ENCODE results near the gene RARS1.

The RARS1 gene

DNA sequence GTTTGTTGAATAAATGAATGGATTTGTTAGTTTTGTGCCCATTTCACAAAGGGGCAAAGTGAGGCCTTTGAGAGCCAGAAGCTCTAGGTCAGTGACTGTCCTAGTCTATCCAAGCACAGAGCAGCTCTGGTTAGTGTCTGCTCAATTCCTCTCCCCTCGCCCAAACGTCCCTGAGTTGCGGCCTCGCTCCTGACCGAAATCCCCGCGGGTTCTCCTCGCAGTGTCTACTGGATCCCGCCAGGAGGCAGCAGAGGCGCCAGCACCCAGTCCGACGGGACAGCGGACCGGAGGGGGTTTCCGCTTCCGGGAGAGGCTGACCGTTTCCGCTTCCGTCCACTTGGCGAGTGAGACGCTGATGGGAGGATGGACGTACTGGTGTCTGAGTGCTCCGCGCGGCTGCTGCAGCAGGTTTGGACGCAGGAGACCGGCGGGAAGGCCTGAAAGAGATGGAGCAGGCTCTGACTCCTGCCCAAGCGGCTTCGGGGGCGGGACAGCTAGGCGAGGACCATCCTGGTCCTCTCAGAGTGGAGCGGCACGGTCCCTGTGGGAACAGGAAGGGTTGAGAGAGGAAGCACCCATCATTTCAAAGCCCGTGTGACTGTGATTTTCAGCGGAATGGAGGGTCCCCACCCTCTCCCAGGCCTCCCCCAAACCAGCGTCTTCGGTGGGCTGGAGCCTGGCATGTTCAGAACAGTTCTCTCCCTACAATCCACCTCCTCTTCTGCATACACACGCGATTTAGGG lies at the start of gene RARS1:
Gene RARS1, plus strand, starts transcription at position 336 of the 744 bp plus-strand sequence. Its CDS starts 28 bp downstream, at position 364.
- peak; percentile 76 to 82 for DNase-seq (ENCODE audit: low read depth in 1 of 2, low spot score in 1 of 2)

DNA sequence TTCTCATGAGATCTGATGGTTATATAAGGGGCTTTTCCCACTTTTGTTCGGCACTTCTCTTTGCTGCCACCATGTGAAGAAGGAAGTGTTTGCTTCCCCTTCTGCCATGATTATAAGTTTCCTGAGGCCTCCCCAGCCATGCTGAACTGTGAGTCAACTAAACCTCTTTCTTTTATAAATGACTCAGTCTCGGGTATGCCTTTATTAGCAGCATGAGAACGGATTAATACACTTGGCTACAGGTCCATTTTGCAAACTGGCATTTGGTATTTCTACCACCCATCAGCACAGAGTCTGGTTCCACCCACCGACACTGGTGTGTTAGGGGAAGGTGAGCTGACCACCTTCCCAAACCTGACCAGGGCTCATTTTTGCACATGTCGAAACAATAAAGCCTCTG lies 47.9 kb upstream of the RARS1 start:
- no peak for DNase-seq (ENCODE audit: low read depth in 1 of 2, low spot score in 1 of 2)

DNA sequence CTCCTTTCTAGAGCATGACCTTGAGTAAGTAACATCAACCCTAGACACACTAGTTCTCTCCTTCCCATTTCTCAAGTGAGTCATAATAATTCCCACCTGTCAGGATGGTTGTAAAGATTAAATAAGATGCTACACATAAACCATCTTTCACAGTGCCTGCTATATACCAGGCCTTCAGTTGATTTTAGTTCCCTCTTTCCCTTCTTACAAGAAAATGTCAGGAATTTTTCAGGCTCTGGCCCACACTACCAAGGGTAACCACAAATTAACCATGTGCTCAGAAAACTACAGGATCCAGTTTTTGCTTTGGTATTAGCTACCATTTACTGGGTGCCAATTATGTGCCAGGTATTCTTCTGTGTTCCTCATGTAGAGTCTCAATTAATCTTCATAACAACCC lies 42.7 kb upstream of the RARS1 start:
- no peak for DNase-seq (ENCODE audit: low read depth in 1 of 2, low spot score in 1 of 2)

DNA sequence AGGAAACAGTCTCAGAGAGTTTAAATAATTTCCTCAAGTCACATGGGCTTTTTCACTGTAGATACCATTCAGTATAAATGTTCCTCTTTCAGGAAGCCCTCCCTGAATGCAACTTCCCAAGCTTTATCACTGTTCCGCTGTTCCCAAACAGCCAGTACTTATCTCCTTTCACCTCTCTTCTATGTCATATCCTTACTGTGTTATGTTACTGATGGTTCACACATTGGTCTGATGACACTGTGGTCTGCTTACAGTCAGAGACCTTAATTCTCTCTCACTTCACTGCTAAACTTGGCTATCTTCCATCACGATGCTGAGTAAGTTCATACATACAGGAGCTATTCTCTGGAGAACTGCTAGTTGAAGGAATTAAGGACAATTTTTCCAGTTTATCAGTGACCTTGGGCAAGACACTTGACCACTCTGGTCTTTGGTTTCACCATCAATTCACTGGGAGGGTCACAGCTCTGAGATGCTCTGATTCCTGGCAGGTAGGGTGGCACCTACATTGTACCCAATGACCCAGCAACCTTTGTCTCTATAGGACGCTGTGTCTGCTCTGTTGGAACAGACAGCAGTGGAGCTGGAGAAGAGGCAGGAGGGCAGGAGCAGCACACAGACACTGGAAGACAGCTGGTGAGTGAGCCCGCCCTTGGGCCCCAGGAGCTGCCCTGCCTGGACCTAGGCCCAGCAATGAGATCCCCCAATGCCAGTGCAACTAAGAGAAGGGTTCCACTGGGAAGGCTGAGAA lies 42.1 kb upstream of the RARS1 start:
- DNase-seq (ENCODE audit: low read depth in 1 of 2, low spot score in 1 of 2), result no peak

DNA sequence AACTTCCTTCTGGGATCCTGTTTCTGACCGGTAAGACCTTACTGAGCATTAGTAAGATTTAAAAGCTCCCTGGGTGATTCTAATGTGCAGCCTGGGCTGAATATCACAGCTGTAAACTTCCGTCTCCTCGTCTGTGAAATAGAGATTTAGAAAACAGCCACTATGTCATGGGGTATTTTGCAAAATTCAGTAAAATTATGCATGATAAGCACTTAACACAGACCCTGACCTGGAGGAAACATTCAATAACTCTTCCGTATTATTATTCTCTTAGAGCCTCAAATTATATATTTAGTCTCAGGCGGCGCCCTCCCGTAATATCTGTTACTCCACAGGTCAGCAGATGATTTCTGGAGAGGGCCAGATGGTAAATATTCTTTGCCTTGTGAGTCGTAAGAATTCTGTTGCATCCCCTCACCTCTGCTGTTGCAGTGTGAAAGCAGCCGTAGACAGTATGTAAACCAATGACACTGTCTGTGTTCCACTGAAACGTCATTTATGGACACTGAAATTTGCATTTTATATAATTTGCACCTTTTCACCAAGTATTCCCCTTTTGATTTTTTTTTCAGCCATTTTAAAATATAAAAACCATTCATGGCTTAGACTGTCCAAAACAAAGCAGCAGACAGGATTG lies 39.2 kb upstream of the RARS1 start:
- DNase-seq (ENCODE audit: low read depth in 1 of 2, low spot score in 1 of 2), result no peak

DNA sequence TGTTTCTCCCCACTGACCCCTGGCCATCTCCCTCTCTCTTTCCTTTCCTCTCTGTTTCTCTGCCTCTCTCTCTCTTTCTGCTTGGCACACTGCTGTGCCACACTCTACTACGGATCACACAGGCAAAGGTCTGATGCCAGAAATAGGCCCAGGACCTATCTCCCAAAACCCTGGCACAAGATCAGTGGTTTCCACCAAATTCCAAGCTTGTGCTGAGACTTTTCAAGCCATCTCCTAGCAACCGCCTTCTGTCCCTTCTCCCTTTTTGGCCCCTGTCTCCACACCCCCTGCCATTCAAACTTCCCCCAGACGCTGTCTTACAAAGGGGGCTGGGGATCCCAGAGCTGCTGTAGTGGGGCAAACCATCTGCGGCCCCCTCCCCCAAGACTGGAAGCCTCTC lies 38.5 kb upstream of the RARS1 start:
- DNase-seq (ENCODE audit: low read depth in 1 of 2, low spot score in 1 of 2), result no peak

DNA sequence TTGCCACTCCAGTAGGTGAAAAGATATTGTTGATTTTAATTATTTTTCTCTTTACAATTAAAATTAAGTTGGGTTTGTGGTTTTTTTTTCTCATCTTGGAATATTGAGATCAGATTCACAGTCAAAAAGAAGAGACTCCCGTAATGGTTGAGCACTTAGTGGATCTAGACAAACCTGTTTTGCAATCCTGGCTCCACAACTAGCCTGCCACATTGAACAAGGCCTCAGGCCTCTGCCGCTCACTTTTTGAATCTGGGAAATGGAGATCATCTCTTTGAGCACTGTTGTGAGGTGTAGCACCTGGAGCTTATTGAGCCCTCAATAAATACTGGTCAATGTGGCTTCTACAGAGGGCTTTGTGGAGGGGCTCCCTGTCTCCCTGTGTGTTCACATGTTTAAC lies 37.1 kb upstream of the RARS1 start:
- no peak for DNase-seq (ENCODE audit: low read depth in 1 of 2, low spot score in 1 of 2)

DNA sequence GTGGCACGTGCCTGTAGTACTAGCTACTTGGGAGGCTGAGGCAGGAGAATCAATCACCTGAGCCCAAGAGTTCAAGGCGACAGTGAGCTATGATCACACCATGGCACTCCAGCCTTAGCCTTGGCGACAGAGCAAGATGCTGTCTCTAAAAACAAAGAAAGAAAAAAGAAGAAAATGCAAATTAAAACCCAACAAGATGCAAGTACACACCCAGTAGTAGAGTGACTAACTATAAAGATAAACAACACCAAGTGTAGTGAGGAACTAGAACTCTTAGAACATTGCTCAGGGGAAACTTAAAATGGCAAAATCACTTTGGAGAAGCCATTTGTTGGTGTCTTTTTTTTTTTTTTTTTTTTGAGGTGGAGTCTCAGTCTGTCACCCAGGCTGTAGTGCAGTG lies 34.7 kb upstream of the RARS1 start:
- no peak for DNase-seq (ENCODE audit: low read depth in 1 of 2, low spot score in 1 of 2)

DNA sequence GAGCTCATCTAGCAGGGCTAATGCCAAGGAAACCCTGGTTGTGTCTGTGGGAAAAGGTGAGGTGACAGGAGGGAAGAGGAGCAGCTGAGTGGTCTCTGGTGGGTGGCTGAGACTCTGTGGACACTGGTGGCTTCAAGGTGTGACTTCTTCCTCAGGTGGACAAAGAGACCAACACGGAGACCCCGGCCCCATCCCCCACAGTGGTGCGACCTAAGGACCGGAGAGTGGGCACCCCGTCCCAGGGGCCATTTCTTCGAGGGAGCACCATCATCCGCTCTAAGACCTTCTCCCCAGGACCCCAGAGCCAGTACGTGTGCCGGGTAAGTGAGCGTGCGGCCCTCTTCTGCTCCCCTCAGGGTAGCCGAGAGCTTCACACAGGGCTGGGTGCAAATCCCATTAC lies 31.1 kb upstream of the RARS1 start:
- no peak for DNase-seq (ENCODE audit: low read depth in 1 of 2, low spot score in 1 of 2)

DNA sequence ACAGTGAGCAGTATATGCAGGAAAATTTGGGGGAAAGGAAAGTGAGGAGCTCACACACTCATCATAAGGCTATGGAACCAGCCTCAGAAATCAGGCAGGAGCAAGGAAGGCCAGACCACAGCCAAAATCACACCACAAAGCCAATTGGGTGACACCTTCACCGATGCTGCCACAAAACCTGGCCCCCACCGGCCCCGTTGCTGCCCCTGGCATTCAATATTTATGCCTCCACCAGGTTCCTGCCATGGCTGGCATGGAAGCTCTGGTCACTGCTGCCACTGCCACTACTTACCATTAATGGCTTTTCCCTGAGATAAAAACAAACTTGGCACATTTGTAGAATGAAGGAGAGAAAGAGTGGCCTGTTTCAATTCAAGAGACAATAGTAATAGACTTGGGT lies 28.7 kb upstream of the RARS1 start:
- no peak for DNase-seq (ENCODE audit: low read depth in 1 of 2, low spot score in 1 of 2)

DNA sequence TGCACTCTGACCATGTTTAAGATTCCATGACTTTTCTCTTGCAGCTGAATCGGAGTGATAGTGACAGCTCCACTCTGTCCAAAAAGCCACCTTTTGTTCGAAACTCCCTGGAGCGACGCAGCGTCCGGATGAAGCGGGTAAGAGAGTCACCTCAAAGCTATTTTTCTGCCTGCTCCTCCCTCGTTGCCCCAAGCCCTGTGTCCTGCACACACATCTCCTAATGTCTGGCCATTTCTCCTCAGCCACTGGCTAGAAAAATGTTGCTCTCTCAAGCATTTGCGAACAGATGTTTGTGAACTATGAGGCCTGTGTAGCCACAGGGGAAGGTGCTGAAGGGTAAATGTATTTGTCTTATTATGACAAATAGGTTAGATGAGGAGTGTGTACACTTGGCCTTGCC lies 25.7 kb upstream of the RARS1 start:
- no peak for DNase-seq (ENCODE audit: low read depth in 1 of 2, low spot score in 1 of 2)

DNA sequence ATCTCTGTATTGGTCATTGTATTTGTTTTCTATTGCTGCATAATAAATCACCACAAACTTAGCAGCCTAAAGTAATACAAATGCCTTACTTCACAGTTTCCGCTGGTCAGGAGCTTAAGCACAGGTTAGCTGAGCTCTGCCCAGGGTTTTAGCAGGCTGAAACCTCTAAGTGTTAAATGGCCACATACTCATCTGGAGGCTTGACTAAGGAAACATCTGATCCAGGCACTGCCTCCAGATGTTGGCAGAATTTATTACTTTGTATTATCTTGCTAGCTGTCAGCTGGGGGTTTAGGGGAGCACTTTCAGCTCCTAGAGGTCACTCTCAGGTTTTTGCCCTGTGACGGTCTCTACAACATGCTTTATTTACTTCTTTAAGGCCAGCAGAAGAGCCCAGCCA lies 23.2 kb upstream of the RARS1 start:
- no peak for DNase-seq (ENCODE audit: low read depth in 1 of 2, low spot score in 1 of 2)

DNA sequence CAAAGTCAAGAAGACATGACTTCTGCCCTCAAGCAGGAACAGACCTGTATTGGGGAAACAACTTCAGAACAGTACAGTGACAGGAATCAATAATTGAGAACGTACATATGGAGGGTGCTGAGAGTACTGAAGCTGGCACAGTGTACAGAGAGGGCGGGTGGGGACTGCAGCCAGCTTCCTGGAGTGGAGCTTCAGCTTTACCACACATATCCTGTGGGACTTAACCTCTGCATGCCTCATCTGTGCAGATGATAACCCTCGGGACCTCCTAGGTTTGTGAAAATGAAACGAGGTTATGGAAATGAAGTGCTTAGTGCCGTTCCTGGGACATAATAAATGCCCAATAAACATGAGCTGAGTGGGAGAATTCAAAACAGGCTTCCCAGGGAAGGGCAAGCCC lies 22.1 kb upstream of the RARS1 start:
- DNase-seq (ENCODE audit: low read depth in 1 of 2, low spot score in 1 of 2), result no peak

DNA sequence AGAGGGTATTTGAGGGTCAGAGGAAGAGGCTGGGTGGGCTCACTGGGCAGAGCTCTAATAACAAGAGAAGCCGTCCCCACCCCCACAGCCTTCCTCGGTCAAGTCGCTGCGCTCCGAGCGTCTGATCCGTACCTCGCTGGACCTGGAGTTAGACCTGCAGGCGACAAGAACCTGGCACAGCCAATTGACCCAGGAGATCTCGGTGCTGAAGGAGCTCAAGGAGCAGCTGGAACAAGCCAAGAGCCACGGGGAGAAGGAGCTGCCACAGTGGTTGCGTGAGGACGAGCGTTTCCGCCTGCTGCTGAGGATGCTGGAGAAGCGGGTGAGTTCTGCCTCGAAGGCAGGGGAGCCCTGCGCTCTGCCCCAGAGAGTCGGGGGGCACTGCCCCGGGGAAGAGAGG lies 21.6 kb upstream of the RARS1 start:
- DNase-seq (ENCODE audit: low read depth in 1 of 2, low spot score in 1 of 2), result no peak

DNA sequence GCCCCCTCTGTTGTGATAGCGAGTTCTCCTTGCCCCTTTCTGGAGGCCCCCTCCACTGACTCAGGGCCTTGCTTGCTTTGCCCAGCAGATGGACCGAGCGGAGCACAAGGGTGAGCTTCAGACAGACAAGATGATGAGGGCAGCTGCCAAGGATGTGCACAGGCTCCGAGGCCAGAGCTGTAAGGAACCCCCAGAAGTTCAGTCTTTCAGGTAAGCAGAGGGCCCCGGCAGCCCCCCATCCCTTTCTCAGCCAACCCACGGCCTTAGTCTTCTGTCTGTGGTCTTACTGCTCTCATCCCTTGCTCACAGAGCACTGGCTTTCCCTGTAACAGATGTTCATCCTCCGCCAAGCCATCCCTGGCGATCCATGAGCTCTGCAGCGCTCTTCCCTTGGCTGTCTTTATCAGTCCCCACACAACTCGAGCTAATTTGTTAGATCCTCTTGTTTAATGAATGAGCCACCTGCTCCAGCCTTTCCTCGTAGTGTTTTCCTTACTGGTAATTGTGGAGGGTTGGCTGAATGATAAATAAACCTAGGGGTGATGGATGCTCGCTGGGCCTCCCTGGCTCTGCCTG lies 18.4 kb upstream of the RARS1 start:
- DNase-seq (ENCODE audit: low read depth in 1 of 2, low spot score in 1 of 2), result no peak

DNA sequence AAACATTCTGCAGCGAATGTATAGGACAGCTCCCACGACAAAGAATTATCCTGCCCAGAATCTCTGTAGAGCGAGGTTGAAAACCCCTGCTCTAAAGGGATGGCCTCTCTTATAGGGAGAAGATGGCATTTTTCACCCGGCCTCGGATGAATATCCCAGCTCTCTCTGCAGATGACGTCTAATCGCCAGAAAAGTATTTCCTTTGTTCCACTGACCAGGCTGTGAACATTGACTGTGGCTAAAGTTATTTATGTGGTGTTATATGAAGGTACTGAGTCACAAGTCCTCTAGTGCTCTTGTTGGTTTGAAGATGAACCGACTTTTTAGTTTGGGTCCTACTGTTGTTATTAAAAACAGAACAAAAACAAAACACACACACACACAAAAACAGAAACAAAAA lies 17.4 kb upstream of the RARS1 start:
- DNase-seq (ENCODE audit: low read depth in 1 of 2, low spot score in 1 of 2), result no peak

DNA sequence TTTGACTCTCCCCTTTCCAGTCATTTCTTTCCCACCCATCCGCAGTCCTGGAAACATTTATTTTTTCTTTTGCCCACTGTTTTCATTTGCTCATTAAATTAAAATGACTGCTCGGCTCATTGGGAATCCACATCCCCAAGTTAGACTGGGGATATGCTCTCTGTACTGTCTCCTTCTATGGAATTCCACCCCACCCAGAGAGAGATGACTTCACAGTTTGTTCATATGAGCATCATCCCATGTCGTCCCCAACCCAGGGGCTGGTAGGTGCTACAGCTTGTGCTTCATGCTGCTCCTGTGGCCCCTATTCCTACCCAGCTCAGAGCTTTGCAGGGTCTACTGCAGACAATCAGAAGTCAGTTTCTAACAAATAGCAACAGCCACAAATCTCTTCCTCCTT lies 16.5 kb upstream of the RARS1 start:
- no peak for DNase-seq (ENCODE audit: low read depth in 1 of 2, low spot score in 1 of 2)

DNA sequence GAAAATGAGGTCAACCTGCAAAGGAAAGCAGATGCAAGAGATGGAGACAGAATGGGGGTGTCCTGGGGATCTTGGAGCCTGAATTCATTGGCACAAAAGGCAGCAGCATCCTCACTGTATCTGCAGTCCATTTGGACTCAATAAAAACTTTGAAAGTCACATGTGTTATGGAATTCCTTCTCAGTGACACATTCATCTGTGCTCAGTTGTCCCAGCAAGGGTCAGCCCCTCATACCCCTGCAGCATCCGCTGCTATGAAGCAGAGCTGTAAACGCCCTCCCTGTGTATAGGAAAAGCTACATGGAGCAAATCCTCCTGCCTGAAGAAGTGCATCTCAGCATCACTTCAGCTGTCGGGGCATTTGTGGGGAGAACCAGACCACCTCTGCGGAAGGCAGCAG lies 14.5 kb upstream of the RARS1 start:
- DNase-seq (ENCODE audit: low read depth in 1 of 2, low spot score in 1 of 2), result no peak

DNA sequence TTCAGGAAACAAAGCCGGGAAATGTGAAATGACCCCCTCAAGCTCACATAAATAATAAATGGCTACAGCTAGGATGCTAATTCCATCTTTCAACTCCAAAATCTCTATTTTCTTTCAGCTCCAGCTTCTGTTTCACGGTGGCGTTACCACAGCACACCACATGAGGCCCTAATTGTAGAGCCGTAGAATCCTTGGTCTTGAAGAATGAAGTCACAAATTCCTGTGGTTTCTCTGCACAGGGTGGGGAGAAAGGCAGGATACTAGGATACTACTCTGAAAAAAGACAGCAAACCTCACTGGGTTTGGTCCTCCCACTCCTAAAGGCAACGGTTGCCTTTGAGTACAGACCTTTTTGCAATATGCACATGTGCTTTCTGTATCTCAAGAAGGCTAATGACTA lies 13.9 kb upstream of the RARS1 start:
- DNase-seq (ENCODE audit: low read depth in 1 of 2, low spot score in 1 of 2), result no peak

DNA sequence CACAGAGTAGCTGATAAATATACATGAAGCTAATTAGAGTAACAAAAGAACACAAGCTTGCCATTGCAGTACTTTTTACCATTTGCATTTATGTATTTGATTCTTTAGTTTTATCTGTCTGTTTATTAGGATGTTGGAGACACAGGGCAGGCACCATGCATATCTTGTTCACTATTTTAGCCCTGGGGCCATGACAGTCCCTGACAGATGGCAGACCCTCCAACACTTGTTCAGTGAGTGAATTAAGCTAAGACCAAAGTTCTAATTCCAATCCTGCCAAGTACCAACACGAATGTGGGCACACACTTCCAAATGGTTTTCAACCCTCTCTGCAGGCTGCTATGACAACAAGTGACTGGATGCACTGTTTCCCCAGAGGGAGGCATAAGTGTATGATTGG lies 12.0 kb upstream of the RARS1 start:
- DNase-seq (ENCODE audit: low read depth in 1 of 2, low spot score in 1 of 2), result no peak

DNA sequence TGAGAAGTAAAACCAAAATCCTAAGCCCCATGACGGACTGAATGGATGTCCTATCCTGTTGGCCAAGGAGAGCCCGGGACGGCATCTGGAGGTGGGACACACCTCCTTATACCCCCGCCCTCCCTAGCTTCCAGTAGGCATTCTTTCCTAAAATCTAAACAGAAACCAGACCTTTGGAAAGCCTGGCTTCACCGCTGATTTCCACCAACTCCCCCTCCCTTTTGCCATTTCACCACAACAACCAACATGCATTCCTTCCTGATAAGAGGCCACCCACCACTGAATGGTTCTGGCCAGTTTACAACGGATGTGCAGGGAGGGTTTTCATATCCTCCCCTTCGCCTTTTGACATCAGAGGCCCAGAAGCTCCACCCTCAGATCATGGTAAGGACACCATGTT lies 9.2 kb upstream of the RARS1 start:
- DNase-seq (ENCODE audit: low read depth in 1 of 2, low spot score in 1 of 2), result no peak

DNA sequence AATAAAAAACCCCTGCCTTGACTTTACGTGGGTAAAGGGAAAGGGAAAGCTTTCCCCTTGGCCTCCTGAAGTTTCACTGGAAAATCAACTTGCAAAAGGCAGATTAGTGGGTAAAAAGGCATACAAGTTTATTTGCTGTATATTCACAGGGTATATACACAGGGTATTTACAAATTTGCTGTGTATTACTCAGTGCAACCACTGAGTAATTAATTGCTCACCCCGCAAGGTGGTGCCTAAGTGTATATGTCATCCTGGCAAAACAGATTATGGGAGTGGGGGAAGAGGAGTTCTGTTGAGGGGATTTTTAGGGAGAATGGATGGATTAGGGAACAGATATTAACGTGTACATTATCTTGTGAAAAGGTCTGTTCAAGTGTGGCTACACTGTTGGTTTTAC lies 7.1 kb upstream of the RARS1 start:
- DNase-seq (ENCODE audit: low read depth in 1 of 2, low spot score in 1 of 2), result no peak

Measured in activated T-helper 1 cell treated with anti-CD3 and anti-CD28 coated beads, Interleukin-2, amount 50 U/mL, for 16 hours (primary cell).